Measurements from ENCODE around the gene GPR146.

The GPR146 gene

GRCh38 chr7:1013581-1013980 is 30.8 kb upstream of the GPR146 start:
- H3K27ac ChIP-seq (ENCODE audit: low read depth, low read length): no peak overlapping the region
- H3K79me2 ChIP-seq (ENCODE audit: control insufficient read depth, low read length): peaks cover 84% of the 10 kb centered on the region
- H3K9me2 ChIP-seq (replicated peaks; ENCODE audit: control insufficient read depth, low read length): no peaks in the 10 kb centered on the region
- H3K36me3 ChIP-seq (ENCODE audit: control insufficient read depth, low read length): peaks cover 67% of the 10 kb centered on the region
- H3F3A ChIP-seq (ENCODE audit: control insufficient read depth, insufficient read depth): peaks cover 4% of the 10 kb centered on the region; the same call in 1 of the 2 replicates
- H3K4me3 ChIP-seq (ENCODE audit: low read length): no peak overlapping the region
- no peaks in the 10 kb centered on the region for H3K27me3 ChIP-seq (ENCODE audit: control insufficient read depth, low read length)
- no peak for TF ChIP-seq CTCF (IDR thresholded peaks at IDR 0.05; ENCODE audit: low read depth, low read length, poor library complexity, severe bottlenecking)
- TF ChIP-seq EZH2phosphoT487 (IDR thresholded peaks at IDR 0.05; ENCODE audit: borderline replicate concordance, low read length): no peak
- peaks cover 26% of the 10 kb centered on the region for H4K20me1 ChIP-seq (ENCODE audit: control insufficient read depth, insufficient read depth, low read depth, low read length)
- no peak overlapping the region for H3K4me2 ChIP-seq (ENCODE audit: low read length)
- peaks cover 19% of the 10 kb centered on the region for H3K4me1 ChIP-seq (ENCODE audit: control insufficient read depth, low read length)
- no peaks in the 10 kb centered on the region for H3K9me3 ChIP-seq (ENCODE audit: control insufficient read depth, insufficient read depth, low read length)

- no peaks in the 10 kb centered on the region for H3K27me3 ChIP-seq (ENCODE audit: control insufficient read depth, low read length)
- no peak for TF ChIP-seq EZH2phosphoT487 (IDR thresholded peaks at IDR 0.05; ENCODE audit: borderline replicate concordance, low read length)
- no peak for TF ChIP-seq CTCF (IDR thresholded peaks at IDR 0.05; ENCODE audit: low read depth, low read length, poor library complexity, severe bottlenecking)
- H3K36me3 ChIP-seq (ENCODE audit: control insufficient read depth, low read length): peaks cover 67% of the 10 kb centered on the region
- H3K27ac ChIP-seq (ENCODE audit: low read depth, low read length): no peak overlapping the region
- H3K4me2 ChIP-seq (ENCODE audit: low read length): no peak overlapping the region
- peaks cover 27% of the 10 kb centered on the region for H3K4me1 ChIP-seq (ENCODE audit: control insufficient read depth, low read length)
- H3K9me2 ChIP-seq (replicated peaks; ENCODE audit: control insufficient read depth, low read length): no peaks in the 10 kb centered on the region
- peaks cover 5% of the 10 kb centered on the region; the same call in 1 of the 2 replicates for H3F3A ChIP-seq (ENCODE audit: control insufficient read depth, insufficient read depth)
- H4K20me1 ChIP-seq (ENCODE audit: control insufficient read depth, insufficient read depth, low read depth, low read length): peaks cover 31% of the 10 kb centered on the region
- no peaks in the 10 kb centered on the region for H3K9me3 ChIP-seq (ENCODE audit: control insufficient read depth, insufficient read depth, low read length)
- H3K4me3 ChIP-seq (ENCODE audit: low read length): no peak overlapping the region
- H3K79me2 ChIP-seq (ENCODE audit: control insufficient read depth, low read length): peaks cover 93% of the 10 kb centered on the region
These were observed 29.7 kb upstream of the GPR146 start for GRCh38 chr7:1014681-1015080.

- Histone ChIP-seq H3K9me2 (replicated peaks; ENCODE audit: control insufficient read depth, low read length) (no peaks in the 10 kb centered on the region), H3K36me3 (ENCODE audit: control insufficient read depth, low read length) (peaks cover 67% of the 10 kb centered on the region), H4K20me1 (ENCODE audit: control insufficient read depth, insufficient read depth, low read depth, low read length) (peaks cover 38% of the 10 kb centered on the region), H3K79me2 (ENCODE audit: control insufficient read depth, low read length) (peaks cover 98% of the 10 kb centered on the region), H3K27ac (ENCODE audit: low read depth, low read length) (no peak overlapping the region), H3K4me2 (ENCODE audit: low read length) (no peak overlapping the region), H3K9me3 (ENCODE audit: control insufficient read depth, insufficient read depth, low read length) (no peaks in the 10 kb centered on the region), H3K4me1 (ENCODE audit: control insufficient read depth, low read length) (peaks cover 34% of the 10 kb centered on the region), H3K27me3 (ENCODE audit: control insufficient read depth, low read length) (no peaks in the 10 kb centered on the region), H3F3A (ENCODE audit: control insufficient read depth, insufficient read depth) (peaks cover 5% of the 10 kb centered on the region; the same call in 1 of the 2 replicates), H3K4me3 (ENCODE audit: low read length) (no peak overlapping the region)
- TF ChIP-seq EZH2phosphoT487 (IDR thresholded peaks at IDR 0.05; ENCODE audit: borderline replicate concordance, low read length) (no peak), CTCF (IDR thresholded peaks at IDR 0.05; ENCODE audit: low read depth, low read length, poor library complexity, severe bottlenecking) (no peak)
These were observed 28.9 kb upstream of the GPR146 start for GRCh38 chr7:1015196-1016121.
